Mucosa of rectum (tissue), 2 donors: ENCODE data around the gene LYG1.
"Not testable (repeated sequence)": the region's sequence is repeated elsewhere in the genome, so short reads cannot be mapped to it uniquely, and the experiment has no call there.

ENCODE experiments used
- H3K27ac ChIP-seq, 2 donors: one replicate each; pipeline ENCODE4 v1.7.0; 2013; ENCODE audit warnings: inconsistent platforms in 2 of 2, low read depth in 2 of 2, low read length in 2 of 2
- H3K27me3 ChIP-seq, 2 donors: one replicate each; pipeline ENCODE4 v1.7.0; 2013; ENCODE audit warnings: low read length in 2 of 2; ENCODE audit not compliant: control insufficient read depth in 2 of 2, insufficient read depth in 2 of 2
- H3K36me3 ChIP-seq, 2 donors: one replicate each; pipeline ENCODE4 v1.7.0; 2013; ENCODE audit warnings: low read length in 2 of 2; ENCODE audit not compliant: control insufficient read depth in 2 of 2, insufficient read depth in 2 of 2
- H3K4me1 ChIP-seq, 2 donors: one replicate each; pipeline ENCODE4 v1.7.0; 2013; ENCODE audit warnings: low read length in 2 of 2, mild to moderate bottlenecking in 1 of 2; ENCODE audit not compliant: control insufficient read depth in 2 of 2, insufficient read depth in 2 of 2
- H3K4me3 ChIP-seq, 2 donors: one replicate each; pipeline ENCODE4 v1.7.0; 2013; ENCODE audit warnings: low read length in 2 of 2
- H3K9ac ChIP-seq, 2 donors: one replicate each; pipeline ENCODE4 v1.7.0; 2013; ENCODE audit warnings: low read length in 2 of 2, low read depth in 1 of 2, mild to moderate bottlenecking in 1 of 2
- H3K9me3 ChIP-seq, 2 donors: one replicate each; pipeline ENCODE4 v1.7.0; 2013; ENCODE audit warnings: low read length in 2 of 2; ENCODE audit not compliant: control insufficient read depth in 2 of 2
- donor health status: healthy.
- donor health status: Normal muscosa, but diverticular disease.

Gene LYG1

GRCh38 chr2:99335911-99336803 is 35.2 kb upstream of the LYG1 start, which contains the start of gene TXNDC9:
TSS of gene TXNDC9 (minus strand) at chr2:99336333. CDS start at chr2:99333210, 3,123 bp downstream.
- Histone ChIP-seq H3K36me3 (peaks cover 6 to 18% of the 10 kb centered on the region in 2 donors), H3K4me1 (peaks cover 20 to 23% of the 10 kb centered on the region in 2 donors), H3K27me3 (no peaks in the 10 kb centered on the region), H3K27ac (peak within 1 kb of the TSS; percentile 92), H3K9ac (peak within 1 kb of the TSS; percentile 89 to 92), H3K4me3 (peak within 1 kb of the TSS; percentile 87 to 99), H3K9me3 (no peaks in the 10 kb centered on the region)

- Histone ChIP-seq H3K27ac (no peak overlapping the region), H3K9ac (no peak overlapping the region), H3K36me3 (peaks cover 46 to 53% of the 10 kb centered on the region in 2 donors), H3K4me1 (no peaks in the 10 kb centered on the region), H3K4me3 (no peak overlapping the region), H3K9me3 (no peaks in the 10 kb centered on the region), H3K27me3 (no peaks in the 10 kb centered on the region)
Observed at GRCh38 chr2:99325384-99325783, 24.4 kb upstream of the LYG1 start.

GRCh38 chr2:99317873-99318200 is 16.8 kb upstream of the LYG1 start:
- not testable (repeated sequence) for H3K4me1 ChIP-seq, H3K4me3 ChIP-seq, H3K27ac ChIP-seq, H3K9me3 ChIP-seq, H3K27me3 ChIP-seq, H3K9ac ChIP-seq
- peaks cover 29 to 37% of the 10 kb centered on the region in 2 donors for H3K36me3 ChIP-seq

- no peak overlapping the region for H3K27ac ChIP-seq
- H3K4me3 ChIP-seq, result no peak overlapping the region
- H3K4me1 ChIP-seq, result no peaks in the 10 kb centered on the region
- H3K9ac ChIP-seq, result no peak overlapping the region
- H3K9me3 ChIP-seq, result no peaks in the 10 kb centered on the region
- peaks cover 29 to 37% of the 10 kb centered on the region in 2 donors for H3K36me3 ChIP-seq
- H3K27me3 ChIP-seq, result no peaks in the 10 kb centered on the region
Observed at GRCh38 chr2:99317161-99317872, 16.3 kb upstream of the LYG1 start.

GRCh38 chr2:99299580-99299979 is 1.4 kb downstream of the LYG1 start:
- Histone ChIP-seq H3K36me3 (peaks cover 0 to 4% of the 10 kb centered on the region in 2 donors), H3K4me1 (no peaks in the 10 kb centered on the region), H3K27me3 (no peaks in the 10 kb centered on the region), H3K27ac (no peak overlapping the region), H3K4me3 (no peak overlapping the region), H3K9ac (no peak overlapping the region), H3K9me3 (no peaks in the 10 kb centered on the region)

- H3K27ac ChIP-seq, result no peak overlapping the region
- no peaks in the 10 kb centered on the region for H3K4me1 ChIP-seq
- no peak overlapping the region for H3K4me3 ChIP-seq
- H3K9ac ChIP-seq, result no peak overlapping the region
- no peaks in the 10 kb centered on the region for H3K9me3 ChIP-seq
- H3K36me3 ChIP-seq, result peaks cover 0 to 4% of the 10 kb centered on the region in 2 donors
- H3K27me3 ChIP-seq, result no peaks in the 10 kb centered on the region
Observed at GRCh38 chr2:99297994-99298393, 3.0 kb downstream of the LYG1 start.

- Histone ChIP-seq H3K9me3 (no peaks in the 10 kb centered on the region), H3K36me3 (peaks cover 0 to 7% of the 10 kb centered on the region in 2 donors), H3K27ac (no peak overlapping the region), H3K9ac (no peak overlapping the region), H3K4me1 (no peaks in the 10 kb centered on the region), H3K4me3 (no peak overlapping the region), H3K27me3 (no peaks in the 10 kb centered on the region)
Observed at GRCh38 chr2:99285526-99285925, 15.5 kb downstream of the LYG1 start.

- Histone ChIP-seq H3K9me3 (no peaks in the 10 kb centered on the region), H3K36me3 (peaks cover 0 to 7% of the 10 kb centered on the region in 2 donors), H3K4me3 (no peak overlapping the region), H3K9ac (no peak overlapping the region), H3K4me1 (no peaks in the 10 kb centered on the region), H3K27ac (no peak overlapping the region), H3K27me3 (no peaks in the 10 kb centered on the region)
Observed at GRCh38 chr2:99279969-99280695, 20.9 kb downstream of the LYG1 start.

GRCh38 chr2:99278793-99279291 is 22.2 kb downstream of the LYG1 start:
- Histone ChIP-seq H3K4me1 (no peaks in the 10 kb centered on the region), H3K9me3 (no peaks in the 10 kb centered on the region), H3K27me3 (no peaks in the 10 kb centered on the region), H3K4me3 (no peak overlapping the region), H3K36me3 (no peaks in the 10 kb centered on the region), H3K9ac (no peak overlapping the region), H3K27ac (no peak overlapping the region)
